IgD-negative memory B cell (primary cell): ENCODE data around the gene UBLCP1. TPM values are rescaled to one million over a fixed set of nuclear protein-coding genes. Genes with fewer than 3 reads are reported as not detected.
"Not testable (repeated sequence)": the region's sequence is repeated elsewhere in the genome, so short reads cannot be mapped to it uniquely, and the experiment has no call there.

Source experiments
- H3K27ac Mint-ChIP-seq, 3 donors: one replicate each; pipeline ENCODE4 v1.8.0; 2020 to 2022; ENCODE audit warnings: mild to moderate bottlenecking in 3 of 3, mixed read lengths in 3 of 3, moderate library complexity in 1 of 3
- H3K27me3 Mint-ChIP-seq: one replicate; pipeline ENCODE4 v1.8.0; 2021; ENCODE audit warnings: mixed read lengths
- H3K36me3 Mint-ChIP-seq: one replicate; pipeline ENCODE4 v1.8.0; 2020; ENCODE audit warnings: mild to moderate bottlenecking, mixed read lengths
- H3K4me1 Mint-ChIP-seq, 3 donors: one replicate each; pipeline ENCODE4 v1.8.0; 2020 to 2022; ENCODE audit warnings: mixed read lengths in 3 of 3, mild to moderate bottlenecking in 1 of 3
- H3K4me3 Mint-ChIP-seq, 4 donors: one replicate each; pipeline ENCODE4 v1.8.0; 2020 to 2022; ENCODE audit warnings: mild to moderate bottlenecking in 4 of 4, mixed read lengths in 4 of 4, moderate library complexity in 3 of 4
- H3K9me3 Mint-ChIP-seq, 3 donors: one replicate each; pipeline ENCODE4 v1.8.0; 2020 to 2021; ENCODE audit warnings: mixed read lengths in 3 of 3, mild to moderate bottlenecking in 1 of 3
- polyA plus RNA-seq: library from polyadenylated mRNA; unstranded; fragments of 300-500 nt; fragmentation: Illumina TruSeq; gene quantifications from one replicate; pipeline ENCODE4 v1.2.3, GENCODE V29; 2021

The UBLCP1 gene
- polyA plus RNA-seq, 1 donor from 2014 or later = 45.1 TPM

- H3K9me3 Mint-ChIP-seq = no peaks in the 10 kb centered on the region
- H3K4me3 Mint-ChIP-seq = no peak overlapping the region
- H3K4me1 Mint-ChIP-seq = peaks cover 13 to 17% (median 17%) of the 10 kb centered on the region in 3 donors
- H3K27me3 Mint-ChIP-seq = peaks cover 3% of the 10 kb centered on the region
- H3K27ac Mint-ChIP-seq = no peak overlapping the region
- no peaks in the 10 kb centered on the region for H3K36me3 Mint-ChIP-seq
Measured at GRCh38 chr5:159240301-159240870, 22.7 kb upstream of the UBLCP1 start.

DNA sequence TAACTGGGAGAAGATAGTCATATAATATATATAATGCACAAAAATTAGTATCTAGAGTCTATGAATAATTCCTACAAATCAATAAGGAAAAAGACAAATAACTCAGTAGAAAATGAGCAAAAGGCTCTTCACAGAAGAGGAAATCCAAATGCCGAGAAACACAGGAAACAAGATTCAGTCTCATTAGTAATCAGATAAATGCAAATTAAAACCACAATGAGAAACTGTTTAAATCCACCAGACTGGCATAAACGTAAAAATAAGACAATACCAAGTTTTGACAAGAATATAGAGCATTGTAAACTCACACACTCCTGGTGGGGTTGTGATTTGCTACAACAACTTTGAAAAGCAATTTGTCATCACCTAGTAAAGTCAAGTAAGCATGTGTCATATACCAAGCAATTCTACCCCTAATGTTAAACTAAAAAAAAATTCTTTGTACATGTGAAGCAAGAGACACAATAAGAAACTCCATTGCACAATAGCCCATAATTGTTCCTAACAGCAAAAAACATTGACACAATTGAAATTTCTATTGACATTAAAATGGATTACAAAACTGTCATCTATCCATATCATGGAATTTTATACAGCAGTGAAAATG is 21.0 kb upstream of the UBLCP1 start:
- Mint-ChIP-seq H3K9me3 (no peaks in the 10 kb centered on the region), H3K27ac (no peak overlapping the region), H3K4me3 (peak overlapping the region in 1 of 4 donors; percentile 53), H3K4me1 (peaks cover 13 to 17% (median 17%) of the 10 kb centered on the region in 3 donors), H3K36me3 (peaks cover 4% of the 10 kb centered on the region), H3K27me3 (peaks cover 8% of the 10 kb centered on the region)

- no peaks in the 10 kb centered on the region for H3K9me3 Mint-ChIP-seq
- H3K27ac Mint-ChIP-seq = no peak overlapping the region
- H3K4me3 Mint-ChIP-seq = peak overlapping the region in 1 of 4 donors; percentile 60
- peaks cover 8% of the 10 kb centered on the region for H3K27me3 Mint-ChIP-seq
- peaks cover 13 to 17% (median 17%) of the 10 kb centered on the region in 3 donors for H3K4me1 Mint-ChIP-seq
- H3K36me3 Mint-ChIP-seq = peaks cover 4% of the 10 kb centered on the region
Measured at GRCh38 chr5:159242656-159243055, 20.4 kb upstream of the UBLCP1 start.

- no peak overlapping the region for H3K27ac Mint-ChIP-seq
Measured at GRCh38 chr5:159243385-159243784, 19.7 kb upstream of the UBLCP1 start.

DNA sequence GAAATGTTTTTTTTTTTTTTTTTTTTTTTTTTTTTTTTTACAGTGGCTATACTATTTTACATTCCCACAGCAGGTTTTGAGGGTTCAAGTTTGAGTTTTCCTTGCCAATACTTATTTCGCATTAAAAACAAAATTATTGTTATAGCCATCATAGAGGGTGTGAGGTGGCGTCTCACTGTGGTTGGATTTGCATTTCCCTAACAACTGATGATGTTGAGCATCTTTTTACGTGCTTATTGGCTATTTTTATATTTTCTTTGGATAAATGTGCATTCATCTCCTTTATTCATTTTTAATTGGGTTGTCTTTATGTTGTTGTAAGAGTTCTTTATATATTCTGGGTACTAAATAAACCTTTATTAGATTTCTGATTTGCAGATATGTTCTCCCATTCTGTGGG is 18.9 kb upstream of the UBLCP1 start:
- H3K4me3 Mint-ChIP-seq = no peak overlapping the region
- H3K27ac Mint-ChIP-seq = no peak overlapping the region
- H3K4me1 Mint-ChIP-seq = peaks cover 13 to 17% (median 17%) of the 10 kb centered on the region in 3 donors
- H3K27me3 Mint-ChIP-seq = peaks cover 8% of the 10 kb centered on the region
- H3K36me3 Mint-ChIP-seq = peaks cover 4% of the 10 kb centered on the region
- no peaks in the 10 kb centered on the region for H3K9me3 Mint-ChIP-seq

More at GRCh38 chr5:159243385-159243784, 19.7 kb upstream of the UBLCP1 start:
- Mint-ChIP-seq H3K9me3 (no peaks in the 10 kb centered on the region), H3K27me3 (peaks cover 8% of the 10 kb centered on the region), H3K36me3 (peaks cover 4% of the 10 kb centered on the region), H3K4me1 (peaks cover 13 to 17% (median 17%) of the 10 kb centered on the region in 3 donors), H3K4me3 (no peak overlapping the region)

DNA sequence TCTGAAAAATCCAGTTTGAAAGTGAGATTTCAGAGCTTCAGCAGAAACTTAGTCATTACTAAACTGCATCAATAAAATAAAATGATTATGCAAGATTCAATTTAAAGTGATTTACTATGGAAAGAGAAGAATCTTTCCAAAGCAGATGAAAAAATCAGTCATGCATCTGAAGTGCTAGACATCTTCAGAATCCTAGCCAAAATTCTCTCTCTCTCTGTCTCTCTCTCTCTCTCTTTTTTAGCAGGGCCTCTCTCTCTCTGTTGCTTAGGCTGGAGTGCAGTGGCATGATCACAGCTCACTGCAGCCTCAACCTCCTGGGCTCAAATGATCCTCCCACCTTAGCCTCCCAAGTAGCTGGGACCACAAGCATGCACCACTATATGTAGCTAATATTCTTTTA is 18.2 kb upstream of the UBLCP1 start:
- H3K27ac Mint-ChIP-seq = no peak overlapping the region
- peaks cover 4% of the 10 kb centered on the region for H3K36me3 Mint-ChIP-seq

GRCh38 chr5:159249158-159249557 is 13.9 kb upstream of the UBLCP1 start:
- Mint-ChIP-seq H3K9me3 (no peaks in the 10 kb centered on the region), H3K27me3 (peaks cover 6% of the 10 kb centered on the region), H3K4me1 (no peaks in the 10 kb centered on the region), H3K27ac (no peak overlapping the region), H3K4me3 (no peak overlapping the region), H3K36me3 (peaks cover 4% of the 10 kb centered on the region)

More for the DNA sequence above, 18.2 kb upstream of the UBLCP1 start:
- peaks cover 8% of the 10 kb centered on the region for H3K27me3 Mint-ChIP-seq
- no peaks in the 10 kb centered on the region for H3K9me3 Mint-ChIP-seq
- peaks cover 13 to 17% (median 17%) of the 10 kb centered on the region in 3 donors for H3K4me1 Mint-ChIP-seq
- no peak overlapping the region for H3K4me3 Mint-ChIP-seq

- no peaks in the 10 kb centered on the region for H3K4me1 Mint-ChIP-seq
- H3K9me3 Mint-ChIP-seq = no peaks in the 10 kb centered on the region
- no peak overlapping the region for H3K27ac Mint-ChIP-seq
- H3K4me3 Mint-ChIP-seq = no peak overlapping the region
- H3K36me3 Mint-ChIP-seq = no peaks in the 10 kb centered on the region
- no peaks in the 10 kb centered on the region for H3K27me3 Mint-ChIP-seq
Measured at GRCh38 chr5:159252195-159252594, 10.9 kb upstream of the UBLCP1 start.

- Mint-ChIP-seq H3K9me3 (no peaks in the 10 kb centered on the region), H3K36me3 (peaks cover 2% of the 10 kb centered on the region), H3K27me3 (no peaks in the 10 kb centered on the region), H3K4me1 (peaks cover 3 to 8% (median 4%) of the 10 kb centered on the region in 3 donors), H3K27ac (no peak overlapping the region), H3K4me3 (peak overlapping the region in 1 of 4 donors; percentile 54)
Measured at GRCh38 chr5:159257007-159257406, 6.1 kb upstream of the UBLCP1 start.

DNA sequence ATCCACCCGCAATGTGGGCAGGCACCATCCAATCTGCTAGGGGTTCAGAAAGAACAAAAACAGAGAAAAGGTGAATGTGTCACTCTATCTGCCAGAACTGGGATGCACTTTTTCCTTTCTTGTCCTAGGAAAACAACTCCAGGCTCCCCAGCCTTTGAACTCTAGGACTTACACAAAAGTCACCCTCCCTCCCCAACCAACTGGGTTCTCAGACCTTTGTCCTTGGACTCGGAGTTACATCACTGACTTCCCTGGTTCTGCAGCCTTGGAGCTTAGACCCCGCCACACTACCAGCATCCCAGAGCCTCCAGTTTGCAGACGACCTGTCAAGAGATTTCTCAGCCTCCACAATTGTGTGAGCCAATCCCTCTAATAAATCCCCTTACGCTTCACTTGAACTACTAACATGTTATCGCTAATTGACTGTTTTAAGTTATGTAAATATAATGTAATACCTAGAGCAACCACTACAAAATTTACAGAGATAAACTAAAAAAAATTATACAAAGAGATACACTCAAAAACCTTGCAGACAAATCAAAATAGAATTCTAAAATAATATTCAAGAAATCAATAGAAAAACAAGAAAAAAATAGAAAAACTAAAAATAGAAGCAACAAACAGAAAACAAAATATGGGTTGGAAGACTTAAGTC is 5.3 kb upstream of the UBLCP1 start:
- Mint-ChIP-seq H3K4me1 (peaks cover 6 to 11% (median 10%) of the 10 kb centered on the region in 3 donors), H3K27ac (no peak overlapping the region), H3K4me3 (no peak overlapping the region), H3K27me3 (no peaks in the 10 kb centered on the region), H3K36me3 (peaks cover 2% of the 10 kb centered on the region), H3K9me3 (no peaks in the 10 kb centered on the region)

- no peaks in the 10 kb centered on the region for H3K27me3 Mint-ChIP-seq
- no peaks in the 10 kb centered on the region for H3K9me3 Mint-ChIP-seq
- peaks cover 9 to 13% (median 12%) of the 10 kb centered on the region in 3 donors for H3K4me1 Mint-ChIP-seq
- H3K36me3 Mint-ChIP-seq = peaks cover 2% of the 10 kb centered on the region
- H3K27ac Mint-ChIP-seq = no peak overlapping the region
- H3K4me3 Mint-ChIP-seq = no peak overlapping the region
Measured at GRCh38 chr5:159258361-159258760, 4.7 kb upstream of the UBLCP1 start.

DNA sequence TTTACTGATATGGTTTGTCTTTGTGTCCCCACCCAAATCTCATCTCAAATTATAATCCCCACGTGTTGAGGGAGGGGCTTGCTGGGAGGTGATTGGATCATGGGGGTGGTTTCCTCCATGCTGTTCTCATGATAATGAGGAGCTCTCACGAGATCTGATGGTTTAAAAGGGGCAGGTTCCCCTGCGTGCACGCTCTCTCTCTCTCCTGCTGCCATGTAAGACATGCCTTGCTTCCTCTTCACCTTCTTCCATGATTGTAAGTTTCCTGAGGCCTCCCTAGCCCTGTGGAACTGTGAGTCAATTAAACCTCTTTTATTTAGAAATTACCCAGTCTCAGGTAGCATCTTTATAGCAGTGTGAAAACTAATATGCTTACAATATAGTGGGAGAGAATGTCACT is 2.9 kb upstream of the UBLCP1 start:
- Mint-ChIP-seq H3K27ac (peak overlapping the region in 1 of 3 donors; percentile 76), H3K4me3 (peak overlapping the region in 1 of 4 donors; percentile 84), H3K4me1 (peaks cover 12 to 25% (median 23%) of the 10 kb centered on the region in 3 donors)
- not testable (repeated sequence) for H3K9me3 Mint-ChIP-seq, H3K36me3 Mint-ChIP-seq, H3K27me3 Mint-ChIP-seq

DNA sequence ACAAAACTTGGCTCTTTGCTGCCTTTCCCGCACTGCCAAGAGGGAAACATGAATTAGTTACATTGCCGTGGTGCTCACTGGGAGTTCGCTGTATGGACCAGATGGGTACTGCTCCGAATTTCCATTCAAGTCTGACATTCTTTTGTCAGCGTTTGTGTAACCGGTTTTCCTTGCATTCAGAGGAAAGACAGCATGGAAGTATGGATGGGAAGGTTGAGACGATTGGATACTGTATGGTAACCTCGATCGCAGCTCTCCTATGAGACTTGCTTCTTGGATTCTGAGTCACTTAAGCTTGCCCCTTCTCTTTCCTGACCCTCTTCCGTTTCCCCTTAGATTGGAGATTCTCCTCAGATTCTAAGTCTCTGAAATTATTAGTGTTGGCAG is 625 bp upstream of the UBLCP1 start:
- H3K9me3 Mint-ChIP-seq = peaks cover 0 to 9% (median 2%) of the 10 kb centered on the region in 3 donors
- no peaks in the 10 kb centered on the region for H3K27me3 Mint-ChIP-seq
- peak overlapping the region; percentile 86 to 100 (median 99) for H3K4me3 Mint-ChIP-seq
- H3K4me1 Mint-ChIP-seq = peaks cover 16 to 26% (median 25%) of the 10 kb centered on the region in 3 donors
- peaks cover 9% of the 10 kb centered on the region for H3K36me3 Mint-ChIP-seq
- H3K27ac Mint-ChIP-seq = peak overlapping the region; percentile 72 to 100 (median 99)

GRCh38 chr5:159263569-159263905 is 447 bp downstream of the UBLCP1 start:
- H3K27ac Mint-ChIP-seq = peak overlapping the region; percentile 72 to 100 (median 99)
- peaks cover 9% of the 10 kb centered on the region for H3K36me3 Mint-ChIP-seq
- H3K9me3 Mint-ChIP-seq = peaks cover 0 to 12% (median 5%) of the 10 kb centered on the region in 3 donors
- H3K4me1 Mint-ChIP-seq = peaks cover 19 to 30% (median 25%) of the 10 kb centered on the region in 3 donors
- no peaks in the 10 kb centered on the region for H3K27me3 Mint-ChIP-seq
- H3K4me3 Mint-ChIP-seq = peak overlapping the region; percentile 86 to 100 (median 99)

- Mint-ChIP-seq H3K9me3 (peaks cover 0 to 12% (median 5%) of the 10 kb centered on the region in 3 donors), H3K4me1 (peaks cover 18 to 28% (median 24%) of the 10 kb centered on the region in 3 donors)
- H3K27ac Mint-ChIP-seq, H3K4me3 Mint-ChIP-seq, H3K36me3 Mint-ChIP-seq, H3K27me3 Mint-ChIP-seq: not testable (repeated sequence)
Measured at GRCh38 chr5:159266764-159267163, 3.7 kb downstream of the UBLCP1 start.
